Stimulated activated naive CD8-positive, alpha-beta T cell treated with anti-CD3 and anti-CD28 coated beads, Interleukin-15, Interleukin-2, amounts not matched to agents 100 ng/mL and 50 ng/mL, for 24 hours (primary cell): ENCODE data around the gene IGF1R.

Source experiments
- H3K27ac Mint-ChIP-seq: one replicate; pipeline ENCODE4 v1.8.0; 2021; ENCODE audit warnings: mild to moderate bottlenecking, mixed read lengths
- H3K27me3 Mint-ChIP-seq: one replicate; pipeline ENCODE4 v1.8.0; 2021; ENCODE audit warnings: mixed read lengths
- H3K36me3 Mint-ChIP-seq: one replicate; pipeline ENCODE4 v1.8.0; 2021; ENCODE audit warnings: low read depth, mixed read lengths
- H3K4me1 Mint-ChIP-seq: one replicate; pipeline ENCODE4 v1.8.0; 2021; ENCODE audit warnings: low read depth, mixed read lengths
- H3K4me3 Mint-ChIP-seq: one replicate; pipeline ENCODE4 v1.8.0; 2021; ENCODE audit warnings: mild to moderate bottlenecking, mixed read lengths
- H3K9me3 Mint-ChIP-seq: one replicate; pipeline ENCODE4 v1.8.0; 2021; ENCODE audit warnings: mixed read lengths

IGF1R gene

GRCh38 chr15:98745179-98745578, 96.8 kb downstream of the IGF1R start:
- H3K27me3 Mint-ChIP-seq, result no peaks in the 10 kb centered on the region
- H3K27ac Mint-ChIP-seq, result no peak overlapping the region
- no peaks in the 10 kb centered on the region for H3K36me3 Mint-ChIP-seq
- no peak overlapping the region for H3K4me3 Mint-ChIP-seq
- H3K9me3 Mint-ChIP-seq, result no peaks in the 10 kb centered on the region
- peaks cover 45% of the 10 kb centered on the region for H3K4me1 Mint-ChIP-seq

- no peak overlapping the region for H3K4me3 Mint-ChIP-seq
- H3K9me3 Mint-ChIP-seq, result no peaks in the 10 kb centered on the region
- no peaks in the 10 kb centered on the region for H3K27me3 Mint-ChIP-seq
- H3K4me1 Mint-ChIP-seq, result peaks cover 40% of the 10 kb centered on the region
- no peak overlapping the region for H3K27ac Mint-ChIP-seq
- no peaks in the 10 kb centered on the region for H3K36me3 Mint-ChIP-seq
Measured at GRCh38 chr15:98745650-98746374, 97.5 kb downstream of the IGF1R start.

GRCh38 chr15:98746375-98747155, 98.2 kb downstream of the IGF1R start:
- no peaks in the 10 kb centered on the region for H3K27me3 Mint-ChIP-seq
- H3K9me3 Mint-ChIP-seq, result no peaks in the 10 kb centered on the region
- no peak overlapping the region for H3K4me3 Mint-ChIP-seq
- peaks cover 40% of the 10 kb centered on the region for H3K4me1 Mint-ChIP-seq
- no peak overlapping the region for H3K27ac Mint-ChIP-seq
- H3K36me3 Mint-ChIP-seq, result no peaks in the 10 kb centered on the region

GRCh38 chr15:98751767-98752166, 103.4 kb downstream of the IGF1R start:
- H3K4me3 Mint-ChIP-seq, result no peak overlapping the region
- H3K27ac Mint-ChIP-seq, result no peak overlapping the region
- peaks cover 17% of the 10 kb centered on the region for H3K4me1 Mint-ChIP-seq
- no peaks in the 10 kb centered on the region for H3K36me3 Mint-ChIP-seq
- H3K27me3 Mint-ChIP-seq, result no peaks in the 10 kb centered on the region
- H3K9me3 Mint-ChIP-seq, result no peaks in the 10 kb centered on the region

- H3K4me3 Mint-ChIP-seq, result no peak overlapping the region
- peaks cover 17% of the 10 kb centered on the region for H3K4me1 Mint-ChIP-seq
- no peak overlapping the region for H3K27ac Mint-ChIP-seq
Measured at GRCh38 chr15:98753726-98754656, 105.7 kb downstream of the IGF1R start.

GRCh38 chr15:98754657-98755022, 106.3 kb downstream of the IGF1R start:
- Mint-ChIP-seq H3K27me3 (no peaks in the 10 kb centered on the region), H3K4me1 (peaks cover 17% of the 10 kb centered on the region), H3K4me3 (no peak overlapping the region), H3K9me3 (no peaks in the 10 kb centered on the region), H3K36me3 (no peaks in the 10 kb centered on the region), H3K27ac (no peak overlapping the region)

More at GRCh38 chr15:98753726-98754656, 105.7 kb downstream of the IGF1R start:
- no peaks in the 10 kb centered on the region for H3K27me3 Mint-ChIP-seq
- H3K36me3 Mint-ChIP-seq, result no peaks in the 10 kb centered on the region
- H3K9me3 Mint-ChIP-seq, result no peaks in the 10 kb centered on the region

- Mint-ChIP-seq H3K36me3 (no peaks in the 10 kb centered on the region), H3K9me3 (no peaks in the 10 kb centered on the region), H3K27me3 (no peaks in the 10 kb centered on the region), H3K4me3 (no peak overlapping the region), H3K27ac (no peak overlapping the region), H3K4me1 (peaks cover 17% of the 10 kb centered on the region)
Measured at GRCh38 chr15:98755138-98755537, 106.8 kb downstream of the IGF1R start.

GRCh38 chr15:98755781-98756180, 107.4 kb downstream of the IGF1R start:
- H3K4me3 Mint-ChIP-seq, result no peak overlapping the region
- H3K27me3 Mint-ChIP-seq, result no peaks in the 10 kb centered on the region
- peaks cover 21% of the 10 kb centered on the region for H3K4me1 Mint-ChIP-seq
- H3K27ac Mint-ChIP-seq, result no peak overlapping the region
- no peaks in the 10 kb centered on the region for H3K9me3 Mint-ChIP-seq
- H3K36me3 Mint-ChIP-seq, result no peaks in the 10 kb centered on the region

GRCh38 chr15:98758224-98758623, 109.9 kb downstream of the IGF1R start:
- Mint-ChIP-seq H3K36me3 (no peaks in the 10 kb centered on the region), H3K4me1 (peaks cover 32% of the 10 kb centered on the region), H3K27ac (no peak overlapping the region), H3K27me3 (no peaks in the 10 kb centered on the region), H3K4me3 (no peak overlapping the region), H3K9me3 (no peaks in the 10 kb centered on the region)

GRCh38 chr15:98759277-98759676, 110.9 kb downstream of the IGF1R start:
- peaks cover 24% of the 10 kb centered on the region for H3K4me1 Mint-ChIP-seq
- no peaks in the 10 kb centered on the region for H3K9me3 Mint-ChIP-seq
- H3K36me3 Mint-ChIP-seq, result no peaks in the 10 kb centered on the region
- H3K27ac Mint-ChIP-seq, result no peak overlapping the region
- H3K4me3 Mint-ChIP-seq, result no peak overlapping the region
- H3K27me3 Mint-ChIP-seq, result no peaks in the 10 kb centered on the region

- Mint-ChIP-seq H3K27me3 (no peaks in the 10 kb centered on the region), H3K9me3 (no peaks in the 10 kb centered on the region), H3K36me3 (no peaks in the 10 kb centered on the region), H3K4me1 (peaks cover 16% of the 10 kb centered on the region), H3K27ac (no peak overlapping the region), H3K4me3 (no peak overlapping the region)
Measured at GRCh38 chr15:98760112-98760826, 111.9 kb downstream of the IGF1R start.

GRCh38 chr15:98760975-98761374, 112.6 kb downstream of the IGF1R start:
- H3K4me1 Mint-ChIP-seq, result peaks cover 16% of the 10 kb centered on the region
- no peaks in the 10 kb centered on the region for H3K27me3 Mint-ChIP-seq
- H3K27ac Mint-ChIP-seq, result no peak overlapping the region

GRCh38 chr15:98763179-98763578, 114.8 kb downstream of the IGF1R start:
- Mint-ChIP-seq H3K27ac (no peak overlapping the region), H3K36me3 (no peaks in the 10 kb centered on the region), H3K4me1 (peaks cover 16% of the 10 kb centered on the region), H3K4me3 (no peak overlapping the region), H3K27me3 (no peaks in the 10 kb centered on the region), H3K9me3 (no peaks in the 10 kb centered on the region)

More at GRCh38 chr15:98760975-98761374, 112.6 kb downstream of the IGF1R start:
- Mint-ChIP-seq H3K36me3 (no peaks in the 10 kb centered on the region), H3K9me3 (no peaks in the 10 kb centered on the region), H3K4me3 (no peak overlapping the region)

- Mint-ChIP-seq H3K27ac (no peak overlapping the region), H3K4me1 (peaks cover 16% of the 10 kb centered on the region)
Measured at GRCh38 chr15:98764291-98764690, 116.0 kb downstream of the IGF1R start.

More at GRCh38 chr15:98764291-98764690, 116.0 kb downstream of the IGF1R start:
- Mint-ChIP-seq H3K27me3 (no peaks in the 10 kb centered on the region), H3K36me3 (no peaks in the 10 kb centered on the region), H3K4me3 (no peak overlapping the region), H3K9me3 (no peaks in the 10 kb centered on the region)
